ENCODE measurements around the gene PPP1R10. TPM values are rescaled to one million over a fixed set of nuclear protein-coding genes. Genes with fewer than 3 reads are reported as not detected.

PPP1R10 gene
- total and polyA plus RNA-seq, 2 of the 13 experiments (the other 11 are each of a cell fraction or from before 2014, with no cell fraction given), result 26.3 to 38.4 TPM

GRCh38 chr6:30616811-30617564 is at the start of gene PPP1R10 (continued):
- TF ChIP-seq ARID4A (CRISPR knock-in tag; IDR thresholded peaks at IDR 0.05; ENCODE audit: borderline replicate concordance) (no peak), ZNF329 (CRISPR knock-in tag; IDR thresholded peaks at IDR 0.05; ENCODE audit: low read depth) (no peak), ZBTB2 (CRISPR knock-in tag; IDR thresholded peaks at IDR 0.05; ENCODE audit: low read depth) (no peak), ZNF382 (CRISPR knock-in tag; IDR thresholded peaks at IDR 0.05; ENCODE audit: borderline replicate concordance) (no peak), ZNF652 (CRISPR knock-in tag; IDR thresholded peaks at IDR 0.05; ENCODE audit: borderline replicate concordance, low read depth) (0 out of 2 replicates have a peak, but pooled peaks have one; percentile 14), ZFP36L2 (CRISPR knock-in tag; IDR thresholded peaks at IDR 0.05) (no peak), SMAD9 (CRISPR knock-in tag; IDR thresholded peaks at IDR 0.05) (peak; percentile 77; the same call in 1 of the 2 replicates), FOXA1 (IDR thresholded peaks at IDR 0.05) (no peak), FOXA1 (CRISPR knock-in tag; IDR thresholded peaks at IDR 0.05) (0 out of 2 replicates have a peak, but pooled peaks have one; percentile 4), ZNF777 (CRISPR knock-in tag; IDR thresholded peaks at IDR 0.05) (0 out of 2 replicates have a peak, but pooled peaks have one; percentile 43), ZNF20 (CRISPR knock-in tag; IDR thresholded peaks at IDR 0.05) (no peak), NFKBIZ (CRISPR knock-in tag; IDR thresholded peaks at IDR 0.05) (peak; percentile 91; the same call in 1 of the 2 replicates), SRY (CRISPR knock-in tag; IDR thresholded peaks at IDR 0.05) (no peak), ZNF597 (CRISPR knock-in tag; IDR thresholded peaks at IDR 0.05) (0 out of 2 replicates have a peak, but pooled peaks have one; percentile 69), DNMT3B (CRISPR knock-in tag; conservative IDR thresholded peaks at IDR 0.05) (peak; percentile 90; the same call in 1 of the 2 replicates), RBM22 (optimal IDR thresholded peaks at IDR 0.05; ENCODE audit: low read length) (peak; percentile 98), KDM4B (CRISPR knock-in tag; IDR thresholded peaks at IDR 0.05) (no peak), THAP7 (CRISPR knock-in tag; IDR thresholded peaks at IDR 0.05) (no peak), ZUFSP (CRISPR knock-in tag; IDR thresholded peaks at IDR 0.05; ENCODE audit: borderline replicate concordance) (no peak)
